ENCODE measurements around the gene LIPJ. TPM values are rescaled to one million over a fixed set of nuclear protein-coding genes. Genes with fewer than 3 reads are reported as not detected.

The LIPJ gene
- total RNA-seq, 3 donors from 2014 or later (not counting 1 experiment from before 2014, with no cell fraction given), result 0.09 TPM; not detected in 2

DNA sequence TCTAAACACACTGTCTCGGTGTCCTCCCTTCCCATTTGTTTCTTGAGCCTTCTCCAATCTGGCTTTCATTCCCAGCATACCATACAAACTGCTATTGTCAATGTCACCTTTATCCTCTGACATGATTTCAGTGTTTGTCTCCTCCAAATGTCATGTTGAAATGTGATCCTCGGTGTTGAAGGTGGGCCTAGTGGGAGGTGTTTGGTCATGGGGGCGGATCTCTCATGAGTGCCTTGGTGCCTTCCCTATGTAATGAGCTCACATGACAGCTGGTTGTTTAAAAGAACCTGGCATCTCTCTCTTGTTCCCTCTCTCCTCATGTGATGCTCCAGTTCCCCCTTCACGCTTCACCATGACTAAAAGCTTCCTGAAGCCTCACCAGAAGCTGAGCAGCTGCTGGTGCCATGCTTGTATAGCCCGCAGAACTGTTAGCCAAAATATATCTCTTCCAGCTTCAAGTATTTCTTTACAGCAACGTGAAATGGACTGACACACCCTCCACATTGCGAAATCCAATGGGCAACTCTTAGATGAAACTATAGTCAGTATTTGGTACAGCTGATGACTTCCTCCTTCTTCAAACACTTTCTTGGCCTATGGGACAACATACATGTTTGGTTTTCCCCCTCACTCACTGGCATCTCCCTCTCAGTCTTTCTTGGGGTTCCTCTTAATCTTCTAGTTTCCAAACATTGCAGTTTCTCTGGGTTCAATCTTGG lies 31.2 kb upstream of the LIPJ start:
- Histone ChIP-seq H3K4me3 (ENCODE audit: low read length) (no peak overlapping the region), H3K4me1 (ENCODE audit: control insufficient read depth, insufficient read depth, low read length) (no peaks in the 10 kb centered on the region), H3K27ac (ENCODE audit: low read length) (no peak overlapping the region), H3K9me3 (ENCODE audit: control insufficient read depth, insufficient read depth, low read length) (no peaks in the 10 kb centered on the region), H3K27me3 (ENCODE audit: control insufficient read depth, insufficient read depth, low read length) (no peaks in the 10 kb centered on the region), H3K36me3 (ENCODE audit: control insufficient read depth, insufficient read depth, low read length) (no peaks in the 10 kb centered on the region)
- ATAC-seq (no peak), DNase-seq (no peak)
- Mint-ChIP-seq H3K4me1 (peaks cover 0 to 10% of the 10 kb centered on the region in 2 donors), H3K36me3 (no peaks in the 10 kb centered on the region), H3K27me3 (ENCODE audit: low read depth in 2 of 2) (no peaks in the 10 kb centered on the region), H3K9me3 (no peaks in the 10 kb centered on the region), H3K27ac (no peak overlapping the region), H3K4me3 (no peak overlapping the region)
- TF ChIP-seq, protein P1, sequence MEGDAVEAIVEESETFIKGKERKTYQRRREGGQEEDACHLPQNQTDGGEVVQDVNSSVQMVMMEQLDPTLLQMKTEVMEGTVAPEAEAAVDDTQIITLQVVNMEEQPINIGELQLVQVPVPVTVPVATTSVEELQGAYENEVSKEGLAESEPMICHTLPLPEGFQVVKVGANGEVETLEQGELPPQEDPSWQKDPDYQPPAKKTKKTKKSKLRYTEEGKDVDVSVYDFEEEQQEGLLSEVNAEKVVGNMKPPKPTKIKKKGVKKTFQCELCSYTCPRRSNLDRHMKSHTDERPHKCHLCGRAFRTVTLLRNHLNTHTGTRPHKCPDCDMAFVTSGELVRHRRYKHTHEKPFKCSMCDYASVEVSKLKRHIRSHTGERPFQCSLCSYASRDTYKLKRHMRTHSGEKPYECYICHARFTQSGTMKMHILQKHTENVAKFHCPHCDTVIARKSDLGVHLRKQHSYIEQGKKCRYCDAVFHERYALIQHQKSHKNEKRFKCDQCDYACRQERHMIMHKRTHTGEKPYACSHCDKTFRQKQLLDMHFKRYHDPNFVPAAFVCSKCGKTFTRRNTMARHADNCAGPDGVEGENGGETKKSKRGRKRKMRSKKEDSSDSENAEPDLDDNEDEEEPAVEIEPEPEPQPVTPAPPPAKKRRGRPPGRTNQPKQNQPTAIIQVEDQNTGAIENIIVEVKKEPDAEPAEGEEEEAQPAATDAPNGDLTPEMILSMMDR (IDR thresholded peaks at IDR 0.05), result no peak
- WGBS (ENCODE audit: insufficient coverage), result 89% methylated on average over 7 of the region's 7 CpGs
- intact Hi-C loops (cut with micrococcal nuclease), result loop anchor here (10.0 kb wide), 1 partner anchor 1021 kb away; no protein-coding TSS in a partner anchor

DNA sequence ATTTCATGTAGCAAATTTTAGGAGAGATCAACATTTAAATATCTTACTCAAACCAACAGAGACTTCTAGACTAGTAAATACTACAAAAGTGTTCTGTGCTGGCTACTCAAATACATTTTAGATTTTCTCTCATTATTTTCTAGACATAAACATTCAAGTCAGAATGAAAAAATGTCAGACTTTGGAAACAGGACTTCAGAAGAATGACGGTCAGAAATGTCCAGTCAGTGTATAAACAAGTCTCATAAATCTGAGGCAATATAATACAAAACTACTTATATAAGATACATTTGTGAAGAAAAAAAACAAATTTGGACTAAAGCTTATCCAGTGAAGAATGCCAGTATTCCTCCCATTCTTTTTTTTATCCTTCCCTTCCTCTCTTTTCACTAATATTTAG lies 29.3 kb upstream of the LIPJ start:
- Mint-ChIP-seq H3K36me3 (no peaks in the 10 kb centered on the region), H3K4me3 (no peak overlapping the region), H3K4me1 (peaks cover 0 to 10% of the 10 kb centered on the region in 2 donors), H3K9me3 (no peaks in the 10 kb centered on the region), H3K27ac (no peak overlapping the region), H3K27me3 (ENCODE audit: low read depth in 2 of 2) (peaks cover 0 to under 1% of the 10 kb centered on the region in 2 donors)
- H3K9me3 ChIP-seq (ENCODE audit: control insufficient read depth, insufficient read depth, low read length), result no peaks in the 10 kb centered on the region
- DNase-seq (no peak), ATAC-seq (no peak)
- H3K27me3 ChIP-seq (ENCODE audit: control insufficient read depth, insufficient read depth, low read length), result no peaks in the 10 kb centered on the region
- TF ChIP-seq, protein P1 (IDR thresholded peaks at IDR 0.05), result no peak
- intact Hi-C loops (cut with micrococcal nuclease), result loop anchor here (10.0 kb wide), 1 partner anchor 1022 kb away; no protein-coding TSS in a partner anchor
- no CpG with 5 or more reads among the region's 1 CpG for WGBS (ENCODE audit: insufficient coverage)
- H3K36me3 ChIP-seq (ENCODE audit: control insufficient read depth, insufficient read depth, low read length), result no peaks in the 10 kb centered on the region
- no peak overlapping the region for H3K27ac ChIP-seq (ENCODE audit: low read length)
- no peaks in the 10 kb centered on the region for H3K4me1 ChIP-seq (ENCODE audit: control insufficient read depth, insufficient read depth, low read length)
- H3K4me3 ChIP-seq (ENCODE audit: low read length), result no peak overlapping the region

DNA sequence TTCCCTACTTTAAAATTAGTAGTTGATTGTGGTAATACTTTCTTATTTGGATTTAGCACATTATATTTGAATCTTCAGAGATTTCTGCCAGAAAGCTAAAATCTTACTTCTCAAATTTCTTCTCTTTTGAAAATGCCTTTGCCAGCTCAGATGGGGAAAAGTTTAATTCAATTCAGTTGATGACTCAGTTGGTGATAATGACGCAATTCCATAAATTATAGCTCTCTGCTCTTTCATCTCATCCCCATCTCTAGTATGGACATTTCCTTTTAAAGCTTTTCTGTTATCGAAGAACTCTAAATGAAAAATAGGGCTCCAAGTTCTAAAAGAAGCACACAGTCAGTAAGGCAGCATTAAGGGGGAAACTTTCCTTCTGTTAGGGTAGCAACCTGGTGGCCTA lies 28.9 kb upstream of the LIPJ start:
- Mint-ChIP-seq H3K4me1 (peaks cover 0 to 10% of the 10 kb centered on the region in 2 donors), H3K36me3 (no peaks in the 10 kb centered on the region), H3K27ac (no peak overlapping the region), H3K9me3 (no peaks in the 10 kb centered on the region), H3K4me3 (no peak overlapping the region), H3K27me3 (ENCODE audit: low read depth in 2 of 2) (peaks cover 0 to 3% of the 10 kb centered on the region in 2 donors)
- no peak for DNase-seq
- no peak overlapping the region for H3K27ac ChIP-seq (ENCODE audit: low read length)
- H3K4me3 ChIP-seq (ENCODE audit: low read length), result no peak overlapping the region
- no peaks in the 10 kb centered on the region for H3K9me3 ChIP-seq (ENCODE audit: control insufficient read depth, insufficient read depth, low read length)
- no peaks in the 10 kb centered on the region for H3K4me1 ChIP-seq (ENCODE audit: control insufficient read depth, insufficient read depth, low read length)
- 80% methylated on average over 1 of the region's 2 CpGs for WGBS (ENCODE audit: insufficient coverage)
- TF ChIP-seq, protein P1 (IDR thresholded peaks at IDR 0.05), result no peak
- H3K36me3 ChIP-seq (ENCODE audit: control insufficient read depth, insufficient read depth, low read length), result no peaks in the 10 kb centered on the region
- intact Hi-C loops (cut with micrococcal nuclease), result loop anchor here (10.0 kb wide), 1 partner anchor 1023 kb away; no protein-coding TSS in a partner anchor
- ATAC-seq, result no peak
- no peaks in the 10 kb centered on the region for H3K27me3 ChIP-seq (ENCODE audit: control insufficient read depth, insufficient read depth, low read length)
